RWPE1 (cell line): Measurements from ENCODE around the gene COPS8.

Experiments
- CTCF ChIA-PET: fragments of 350-600 bp; sonication (Branson Sonifier 250); formaldehyde crosslinking; extraction: SDS; loops from one replicate; lab custom pipeline; 2021; lab: Yijun Ruan, JAX
- POLR2A ChIA-PET: fragments of 400-600 bp; formaldehyde crosslinking; extraction: SDS; loops from one replicate; lab custom pipeline; 2020; ENCODE audit warnings: antibody characterized with exemption; ENCODE audit not compliant: low non-redundant PET; lab: Yijun Ruan, JAX
- DNase-seq: peaks from one replicate; pipeline ENCODE4 v3.0.0; 2012; ENCODE audit warnings: low spot score
- H3K27ac ChIP-seq: fragments of 450-650 bp; 2 replicates; pipeline ENCODE4 v1.5.1; 2017
- TF ChIP-seq, protein P1 (sequence below): fragments of 450-650 bp; conservative IDR thresholded peaks from 2 replicates; pipeline ENCODE4 v1.5.1; 2017; ENCODE audit warnings: low read depth, mild to moderate bottlenecking

The COPS8 gene

DNA sequence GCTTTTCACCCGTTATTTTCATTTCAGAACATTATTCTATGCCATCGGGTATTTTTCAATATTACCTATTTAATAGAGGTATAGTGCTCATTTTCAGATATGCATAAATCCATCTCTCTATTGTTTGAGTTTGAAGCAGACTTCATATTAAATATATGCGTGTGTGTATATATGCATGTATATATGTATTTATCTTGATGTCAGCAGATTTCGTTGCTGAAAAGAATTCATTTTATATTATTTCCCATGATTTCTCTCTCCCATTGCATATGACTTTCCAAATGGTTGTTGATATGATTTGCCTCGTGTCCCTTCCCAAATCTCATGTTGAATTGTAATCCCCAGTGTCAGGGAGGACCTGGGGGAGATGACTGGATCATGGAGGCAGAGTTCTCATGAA is 28.6 kb upstream of the COPS8 start:
- CTCF ChIA-PET = no interaction called here
- POLR2A ChIA-PET = no interaction called here

DNA sequence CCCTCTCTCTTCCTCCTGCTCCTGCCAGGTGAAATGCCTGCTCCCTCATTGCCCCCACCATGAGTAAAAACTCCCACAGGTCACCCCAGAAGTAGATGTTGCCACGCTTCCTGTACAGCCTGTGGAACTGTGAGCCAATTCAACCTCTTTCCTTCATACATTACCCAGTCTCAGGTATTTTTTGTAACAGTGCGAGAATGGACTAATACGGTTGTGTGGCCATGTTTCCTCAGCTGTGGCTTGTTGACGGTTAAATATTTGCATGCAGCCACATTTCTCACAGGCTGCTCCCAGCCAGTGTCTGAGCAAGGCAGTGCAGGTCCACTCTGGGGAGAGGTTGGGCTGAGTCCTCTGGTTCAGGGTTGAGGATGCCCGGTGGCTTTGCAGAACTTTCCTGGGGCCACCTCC is 27.8 kb upstream of the COPS8 start:
- CTCF ChIA-PET = no interaction called here
- POLR2A ChIA-PET = no interaction called here
- TF ChIP-seq, protein P1, sequence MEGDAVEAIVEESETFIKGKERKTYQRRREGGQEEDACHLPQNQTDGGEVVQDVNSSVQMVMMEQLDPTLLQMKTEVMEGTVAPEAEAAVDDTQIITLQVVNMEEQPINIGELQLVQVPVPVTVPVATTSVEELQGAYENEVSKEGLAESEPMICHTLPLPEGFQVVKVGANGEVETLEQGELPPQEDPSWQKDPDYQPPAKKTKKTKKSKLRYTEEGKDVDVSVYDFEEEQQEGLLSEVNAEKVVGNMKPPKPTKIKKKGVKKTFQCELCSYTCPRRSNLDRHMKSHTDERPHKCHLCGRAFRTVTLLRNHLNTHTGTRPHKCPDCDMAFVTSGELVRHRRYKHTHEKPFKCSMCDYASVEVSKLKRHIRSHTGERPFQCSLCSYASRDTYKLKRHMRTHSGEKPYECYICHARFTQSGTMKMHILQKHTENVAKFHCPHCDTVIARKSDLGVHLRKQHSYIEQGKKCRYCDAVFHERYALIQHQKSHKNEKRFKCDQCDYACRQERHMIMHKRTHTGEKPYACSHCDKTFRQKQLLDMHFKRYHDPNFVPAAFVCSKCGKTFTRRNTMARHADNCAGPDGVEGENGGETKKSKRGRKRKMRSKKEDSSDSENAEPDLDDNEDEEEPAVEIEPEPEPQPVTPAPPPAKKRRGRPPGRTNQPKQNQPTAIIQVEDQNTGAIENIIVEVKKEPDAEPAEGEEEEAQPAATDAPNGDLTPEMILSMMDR = no peak
- no peak overlapping the region for H3K27ac ChIP-seq
- DNase-seq = no peak

More for the DNA sequence above, 28.6 kb upstream of the COPS8 start:
- TF ChIP-seq, protein P1 = no peak
- no peak for DNase-seq
- H3K27ac ChIP-seq = no peak overlapping the region

DNA sequence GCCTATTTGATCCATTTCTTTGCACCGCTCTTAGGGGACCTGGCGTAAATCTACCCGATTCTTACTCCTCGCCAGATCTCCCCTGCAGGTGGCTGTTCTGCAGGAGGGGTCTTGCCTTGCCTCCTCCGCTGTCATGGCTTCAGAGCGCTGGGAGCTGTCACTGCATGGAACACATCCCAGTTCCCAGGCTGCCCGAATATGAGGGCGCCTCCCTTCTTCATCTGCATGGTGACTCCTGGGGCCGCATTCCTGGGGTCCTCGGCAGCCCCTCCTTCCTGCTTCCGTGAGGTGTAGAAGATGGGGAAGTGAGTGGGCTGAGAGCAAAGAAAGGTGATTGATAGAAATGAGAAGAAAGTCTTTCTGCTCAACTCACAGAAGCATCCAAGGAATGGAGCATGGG is 27.3 kb upstream of the COPS8 start:
- CTCF ChIA-PET = no interaction called here
- TF ChIP-seq, protein P1 = no peak
- DNase-seq = no peak
- POLR2A ChIA-PET = no interaction called here
- H3K27ac ChIP-seq = no peak overlapping the region

DNA sequence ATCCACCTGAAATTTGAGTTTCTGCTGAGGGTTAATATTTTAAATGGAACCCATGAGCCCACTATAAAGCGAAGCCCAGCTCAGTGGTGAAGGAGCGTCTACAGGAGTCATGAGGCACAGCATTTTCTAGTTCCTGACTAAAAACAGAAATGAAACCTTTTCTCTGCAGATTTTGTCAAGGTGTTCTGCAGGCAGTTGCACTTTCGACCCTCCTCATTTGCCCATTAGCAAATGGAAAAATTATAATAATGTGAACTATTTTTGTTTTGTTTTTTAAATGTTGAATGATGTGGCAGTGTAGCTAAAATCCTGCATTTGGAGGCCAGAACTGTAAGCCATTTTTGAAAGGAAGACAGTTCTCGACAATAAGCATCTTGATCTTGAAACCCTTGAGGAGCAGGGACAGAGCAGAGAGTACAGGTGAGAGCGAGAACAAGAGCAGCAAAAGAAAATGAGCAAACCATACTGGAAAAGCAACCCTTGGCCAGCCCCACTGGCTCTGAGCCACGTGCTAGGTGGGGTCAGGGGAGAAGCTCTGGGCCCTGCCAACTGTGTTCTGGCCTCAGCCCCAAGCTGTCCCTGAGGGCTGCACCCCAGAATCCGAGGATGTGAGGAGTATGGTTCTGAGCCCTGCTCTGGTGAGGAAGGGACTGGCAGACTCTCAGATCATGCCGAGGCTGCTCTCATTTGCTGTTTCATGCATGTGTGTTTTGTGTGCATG is 26.4 kb upstream of the COPS8 start:
- ChIA-PET CTCF (interaction anchor here (3.0 kb wide), 1 partner anchor 706 kb away, joined by 13 read pairs; no protein-coding TSS in a partner anchor), POLR2A (no interaction called here)
- DNase-seq = no peak
- H3K27ac ChIP-seq = no peak overlapping the region
- TF ChIP-seq, protein P1 = no peak

DNA sequence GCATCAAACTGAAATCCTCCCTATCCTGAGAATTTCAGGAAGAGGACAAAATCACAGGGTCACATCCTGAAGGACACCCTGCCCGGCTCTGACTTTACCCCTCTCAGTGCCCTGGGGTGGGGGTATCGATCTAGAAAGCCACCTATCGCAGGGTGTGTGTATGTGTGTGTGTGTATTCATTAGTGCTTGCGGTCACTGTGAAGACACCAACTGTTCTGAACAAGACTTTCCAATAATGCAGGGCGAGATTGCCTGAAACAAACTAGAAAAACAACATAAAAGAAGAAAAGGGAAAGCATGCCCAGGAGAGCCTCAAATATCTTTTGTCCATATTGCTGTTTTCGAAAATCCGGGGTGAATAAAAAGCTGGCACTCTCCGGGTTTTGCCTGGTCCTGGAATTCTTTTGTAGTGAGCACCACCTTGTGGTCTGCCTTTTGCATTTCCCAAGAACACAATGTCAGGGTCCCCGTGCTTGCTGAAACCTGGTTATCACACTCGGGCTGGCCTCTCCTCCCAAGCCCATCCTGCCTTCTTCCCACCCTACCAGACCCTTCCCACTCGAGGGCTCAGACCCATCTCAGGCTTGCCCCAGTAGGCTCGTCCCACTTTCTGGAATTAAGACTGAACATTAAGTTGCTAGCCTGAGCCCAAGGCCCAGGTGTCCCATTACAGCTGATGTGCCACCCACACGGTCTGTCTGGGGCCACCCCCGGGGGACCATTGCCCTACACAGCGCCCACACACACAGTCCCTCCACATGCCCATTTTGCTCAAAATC is 25.0 kb upstream of the COPS8 start:
- CTCF ChIA-PET = interaction anchor here (0.6 to 3.0 kb wide), 6 partner anchors 13 to 715 kb away, joined by 3 to 13 read pairs (median 4); partner anchors contain the start of gene ACKR3
- TF ChIP-seq, protein P1 = peak; percentile 68
- no peak overlapping the region for H3K27ac ChIP-seq
- POLR2A ChIA-PET = no interaction called here
- DNase-seq = peak; percentile 59

DNA sequence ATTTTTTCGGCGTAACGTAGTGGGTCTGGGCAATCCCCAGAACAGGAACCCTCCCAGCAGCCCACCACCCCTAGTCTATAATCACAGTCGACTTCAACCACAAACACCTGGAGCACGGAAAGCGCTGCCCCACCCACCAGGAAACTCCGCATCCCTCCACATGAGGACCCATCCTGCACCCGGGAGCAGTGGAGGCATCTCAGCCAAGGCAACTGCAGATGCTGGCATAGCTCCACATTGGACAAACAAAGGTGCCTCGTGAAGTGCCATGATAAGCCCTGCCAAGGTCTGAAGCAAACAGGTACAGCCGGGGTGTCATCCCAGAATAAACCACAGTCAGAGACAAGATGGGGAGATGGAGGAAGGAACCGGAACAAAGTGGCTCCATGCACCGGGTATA is 24.3 kb upstream of the COPS8 start:
- TF ChIP-seq, protein P1 = no peak
- DNase-seq = no peak
- H3K27ac ChIP-seq = no peak overlapping the region
- CTCF ChIA-PET = interaction anchor here (0.6 to 3.0 kb wide), 4 partner anchors 492 to 716 kb away, joined by 3 to 13 read pairs (median 4); partner anchors contain the start of gene ACKR3
- POLR2A ChIA-PET = no interaction called here
